K562 (cell line): ENCODE measurements around the gene OR13J1. TPM values are rescaled to one million over a fixed set of nuclear protein-coding genes. Genes with fewer than 3 reads are reported as not detected.

Experiments
- CBX2 ChIP-seq: fragments of 200-600 bp; sonication (generic); IDR thresholded peaks from one replicate; pipeline ENCODE4 v1.6.1; 2012; ENCODE audit warnings: mild to moderate bottlenecking, low read length, inconsistent platforms; ENCODE audit not compliant: insufficient read depth, poor library complexity, severe bottlenecking
- DEAF1 ChIP-seq: fragments of 450-650 bp; formaldehyde crosslinking; IDR thresholded peaks from 2 replicates; pipeline ENCODE4 v1.4.0; 2020; ENCODE audit warnings: mild to moderate bottlenecking, moderate library complexity
- EP400 ChIP-seq: fragments of 450-650 bp; IDR thresholded peaks from 2 replicates; pipeline ENCODE4 v1.6.1; 2017; ENCODE audit warnings: antibody characterized with exemption, mild to moderate bottlenecking, moderate library complexity
- GTF2A2 ChIP-seq: IDR thresholded peaks from 2 replicates; pipeline ENCODE4 v1.6.1; 2016; ENCODE audit warnings: mild to moderate bottlenecking, missing genetic modification characterization, missing compliant biosample characterization
- HCFC1 ChIP-seq: IDR thresholded peaks from 2 replicates; pipeline ENCODE4 v1.6.1; 2012; ENCODE audit warnings: low read depth, low read length, improper control_type of control experiment
- JUND ChIP-seq, 2 experiments: IDR thresholded peaks; 2 replicates in 1 of 2; 3 replicates in 1 of 2; pipeline ENCODE4 v1.6.1; 2011; ENCODE audit warnings: borderline replicate concordance in 2 of 2, low read depth in 2 of 2, low read length in 2 of 2, improper control_type of control experiment in 1 of 2, missing biosample characterization in 1 of 2, missing genetic modification characterization in 1 of 2, missing genetic modification reagents in 1 of 2
- MEF2D ChIP-seq: conservative IDR thresholded peaks from 2 replicates; pipeline ENCODE4 v1.6.1; 2016; ENCODE audit warnings: low read depth, missing genetic modification characterization, missing compliant biosample characterization
- MTA2 ChIP-seq: fragments of 450-650 bp; IDR thresholded peaks from 2 replicates; pipeline ENCODE4 v1.6.1; 2016; ENCODE audit warnings: low read depth
- NELFE ChIP-seq: IDR thresholded peaks from 2 replicates; pipeline ENCODE4 v1.6.1; 2011; ENCODE audit warnings: mild to moderate bottlenecking; ENCODE audit not compliant: insufficient read depth, insufficient read length
- NR2F6 ChIP-seq: fragments of 450-650 bp; formaldehyde crosslinking; IDR thresholded peaks from 2 replicates; pipeline ENCODE4 v1.4.0; 2020; ENCODE audit warnings: mild to moderate bottlenecking
- PATZ1 ChIP-seq: fragments of 250-450 bp; sonication (Bioruptor Pico); IDR thresholded peaks from 2 replicates; pipeline ENCODE4 v1.5.0; 2020; ENCODE audit warnings: mild to moderate bottlenecking, borderline replicate concordance
- REST ChIP-seq, 2 experiments: fragments of 450-650 bp; formaldehyde crosslinking in 1 of 2; IDR thresholded peaks; 2 replicates each; pipeline versions ENCODE4 v1.4.0 to v1.6.1; 2014 to 2020; ENCODE audit warnings: mild to moderate bottlenecking in 2 of 2, borderline replicate concordance in 1 of 2, low read depth in 1 of 2
- polyA plus RNA-seq, 8 experiments: library from polyadenylated mRNA; depleted of rRNA in 4 of 8; stranded (reverse) in 5 of 8; unstranded in 3 of 8; fragments of >200 nt; fragmentation: Nextera tagmentation in 2 of 8; fragmentation: Illumina TruSeq in 1 of 8; extraction: Ambion mirVana in 2 of 8; extraction: Trizol in 1 of 8; gene quantifications; 2 replicates each; pipeline versions ENCODE4 v1.2.1 to v1.2.3, GENCODE V29; 2011 to 2014; ENCODE audit warnings: inconsistent platforms in 1 of 8, missing spikeins in 1 of 8
- total RNA-seq, 7 experiments: library from RNA; depleted of rRNA in 6 of 7; stranded (reverse); fragments of >200 nt in 6 of 7; fragmentation: Illumina TruSeq in 2 of 7; extraction: Trizol in 2 of 7; gene quantifications; 2 replicates each; pipeline versions ENCODE4 v1.2.1 to v1.2.3, GENCODE V29; 2011 to 2021; ENCODE audit warnings: low replicate concordance in 1 of 7
- TF ChIP-seq, protein P1 (sequence below): sonication (generic); formaldehyde crosslinking; IDR thresholded peaks from 2 replicates; pipeline ENCODE4 v1.8.0; 2022; ENCODE audit warnings: missing genetic modification reagents, mild to moderate bottlenecking, moderate library complexity, borderline replicate concordance

Gene OR13J1
- total and polyA plus RNA-seq, 9 of the 15 experiments (the other 6 are each of a cell fraction or from before 2014, with no cell fraction given): not detected

DNA sequence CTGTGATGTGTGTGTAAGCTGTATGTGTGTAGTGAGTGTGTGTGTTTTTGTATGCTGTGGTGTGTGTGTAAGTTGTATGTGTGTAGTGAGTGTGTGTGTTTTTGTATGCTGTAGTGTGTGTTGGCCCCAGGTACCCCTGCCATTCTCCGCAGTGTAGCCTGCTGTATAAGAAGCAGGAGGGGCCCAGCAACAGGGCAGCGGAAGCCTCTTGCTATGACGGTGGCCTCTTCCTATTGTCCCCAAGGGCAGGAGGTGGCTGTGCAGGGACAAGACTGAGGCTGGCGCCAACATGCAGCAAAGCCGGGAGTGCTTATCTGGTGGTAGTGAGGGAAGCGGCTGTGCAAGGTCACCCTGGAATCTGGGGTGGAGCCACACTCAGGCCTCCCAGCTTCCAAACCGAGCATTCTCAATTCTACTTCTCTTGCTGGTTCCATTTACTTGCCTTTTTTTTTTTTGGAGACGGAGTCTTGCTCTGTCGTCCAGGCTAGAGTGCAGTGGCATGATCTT, 44.2 kb upstream of the OR13J1 start (continued):
- peak; percentile 35; the same call in 1 of the 2 replicates for TF ChIP-seq REST (IDR thresholded peaks at IDR 0.05; ENCODE audit: borderline replicate concordance)
- TF ChIP-seq REST (CRISPR knock-in tag; IDR thresholded peaks at IDR 0.05; ENCODE audit: low read depth): no peak
- TF ChIP-seq EP400: peak; percentile 51
- no peak for TF ChIP-seq PATZ1
- TF ChIP-seq NR2F6: no peak
- 0 out of 2 replicates have a peak, but pooled peaks have one; percentile 26 for TF ChIP-seq HCFC1
- 0 out of 2 replicates have a peak, but pooled peaks have one; percentile 32 for TF ChIP-seq MTA2
- no peak for TF ChIP-seq GTF2A2 (tag)
- TF ChIP-seq NELFE: no peak
- no peak for TF ChIP-seq DEAF1
- no peak for TF ChIP-seq CBX2
- TF ChIP-seq, protein P1, sequence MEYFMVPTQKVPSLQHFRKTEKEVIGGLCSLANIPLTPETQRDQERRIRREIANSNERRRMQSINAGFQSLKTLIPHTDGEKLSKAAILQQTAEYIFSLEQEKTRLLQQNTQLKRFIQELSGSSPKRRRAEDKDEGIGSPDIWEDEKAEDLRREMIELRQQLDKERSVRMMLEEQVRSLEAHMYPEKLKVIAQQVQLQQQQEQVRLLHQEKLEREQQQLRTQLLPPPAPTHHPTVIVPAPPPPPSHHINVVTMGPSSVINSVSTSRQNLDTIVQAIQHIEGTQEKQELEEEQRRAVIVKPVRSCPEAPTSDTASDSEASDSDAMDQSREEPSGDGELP (CRISPR knock-in tag): peak; percentile 76; the same call in 1 of the 2 replicates
- 0 out of 2 replicates have a peak, but pooled peaks have one; percentile 12 for TF ChIP-seq MEF2D (tag)
- TF ChIP-seq JUND (IDR thresholded peaks at IDR 0.05; ENCODE audit: borderline replicate concordance, low read depth, low read length): peak; percentile 54; the same call in 1 of the 2 replicates
- TF ChIP-seq JUND (tag; IDR thresholded peaks at IDR 0.05; ENCODE audit: borderline replicate concordance, low read depth, low read length): peak; percentile 67; the same call in 2 of the 3 replicates
